Suprapubic skin (tissue), 4 donors: ENCODE data around the gene RUVBL2.
"Not testable (repeated sequence)": the region's sequence is repeated elsewhere in the genome, so short reads cannot be mapped to it uniquely, and the experiment has no call there.

ENCODE experiments used
- CTCF ChIP-seq, 2 donors: fragments of 200-600 bp in 1 of 2; fragments of 450-650 bp in 1 of 2; sonication (generic) in 1 of 2; IDR thresholded peaks; one replicate each; pipeline ENCODE4 v1.5.1; 2016 to 2019; ENCODE audit warnings: antibody characterized with exemption in 2 of 2, mild to moderate bottlenecking in 1 of 2, moderate library complexity in 1 of 2
- EP300 ChIP-seq: sonication (generic); formaldehyde crosslinking; IDR thresholded peaks from one replicate; pipeline ENCODE4 v1.6.1; 2017; ENCODE audit warnings: antibody characterized with exemption
- POLR2A ChIP-seq, 2 donors: fragments of 450-650 bp; IDR thresholded peaks; one replicate each; pipeline ENCODE4 v1.6.1; 2017; ENCODE audit warnings: antibody characterized with exemption in 2 of 2, mild to moderate bottlenecking in 2 of 2, moderate library complexity in 2 of 2
- POLR2AphosphoS5 ChIP-seq, 3 donors: sonication (generic); formaldehyde crosslinking; IDR thresholded peaks; one replicate each; pipeline ENCODE4 v1.6.1; 2017; ENCODE audit warnings: antibody characterized with exemption in 3 of 3

- TF ChIP-seq POLR2A (IDR thresholded peaks at IDR 0.05); CTCF (IDR thresholded peaks at IDR 0.05); EP300; POLR2AphosphoS5 (IDR thresholded peaks at IDR 0.05): not testable (repeated sequence)
These were observed 36.6 kb downstream of the RUVBL2 start for GRCh38 chr19:49030323-49030722.
